Epidermal melanocyte (primary cell): Measurements from ENCODE around the gene SULT1A3.
"Not testable (repeated sequence)": the region's sequence is repeated elsewhere in the genome, so short reads cannot be mapped to it uniquely, and the experiment has no call there.

Experiments
- DNase-seq: peaks from one replicate; pipeline ENCODE4 v3.0.0; 2011; ENCODE audit warnings: low spot score; ENCODE audit not compliant: insufficient read length

Gene SULT1A3

DNA sequence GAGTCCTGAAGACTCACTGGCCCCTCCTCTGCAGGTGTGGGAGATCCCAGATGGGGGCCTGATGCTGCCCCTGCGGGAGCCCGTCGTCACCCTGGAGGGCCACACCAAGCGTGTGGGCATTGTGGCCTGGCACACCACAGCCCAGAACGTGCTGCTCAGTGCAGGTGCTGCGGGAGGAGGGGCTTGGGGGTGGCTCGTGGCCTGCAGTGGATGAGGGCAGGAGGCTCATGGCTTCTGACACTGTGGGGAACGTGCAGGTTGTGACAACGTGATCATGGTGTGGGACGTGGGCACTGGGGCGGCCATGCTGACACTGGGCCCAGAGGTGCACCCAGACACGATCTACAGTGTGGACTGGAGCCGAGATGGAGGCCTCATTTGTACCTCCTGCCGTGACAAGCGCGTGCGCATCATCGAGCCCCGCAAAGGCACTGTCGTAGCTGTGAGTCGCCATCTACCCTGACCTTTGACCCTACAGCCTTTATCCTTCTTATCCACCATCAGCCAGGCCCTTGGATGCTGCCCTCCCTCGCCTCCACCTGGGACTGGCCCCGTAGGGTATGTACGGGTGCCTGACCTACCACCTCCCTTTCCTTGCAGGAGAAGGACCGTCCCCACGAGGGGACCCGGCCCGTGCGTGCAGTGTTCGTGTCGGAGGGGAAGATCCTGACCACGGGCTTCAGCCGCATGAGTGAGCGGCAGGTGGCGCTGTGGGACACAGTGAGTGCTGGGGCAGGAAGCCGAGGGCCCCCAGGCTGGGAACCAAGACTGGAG lies 12.1 kb upstream of the SULT1A3 start:
- no peak for DNase-seq

DNA sequence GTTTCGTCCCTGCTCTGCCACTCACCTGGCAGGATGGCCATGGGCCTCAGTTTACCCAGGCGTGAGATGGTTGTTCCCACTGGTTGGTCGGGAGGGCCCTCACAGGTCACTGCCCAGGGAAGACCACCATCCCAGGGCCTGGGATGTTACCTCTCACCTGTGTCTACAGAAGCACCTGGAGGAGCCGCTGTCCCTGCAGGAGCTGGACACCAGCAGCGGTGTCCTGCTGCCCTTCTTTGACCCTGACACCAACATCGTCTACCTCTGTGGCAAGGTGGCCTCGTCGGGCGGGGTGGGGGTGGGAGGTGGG lies 11.5 kb upstream of the SULT1A3 start:
- no peak for DNase-seq

GRCh38 chr16:30187971-30188561 lies 11.0 kb upstream of the SULT1A3 start:
- no peak for DNase-seq

GRCh38 chr16:30191158-30191557 lies 7.9 kb upstream of the SULT1A3 start:
- not testable (repeated sequence) for DNase-seq

- DNase-seq: not testable (repeated sequence)
Measured at GRCh38 chr16:30193098-30193497, 6.0 kb upstream of the SULT1A3 start.

- not testable (repeated sequence) for DNase-seq
Measured at GRCh38 chr16:30193615-30194014, 5.4 kb upstream of the SULT1A3 start, which contains the start of the genes BOLA2B and SLX1A. TSS of gene BOLA2B (minus strand) at chr16:30193666. CDS start at chr16:30193595, 71 bp downstream. TSS of gene SLX1A (plus strand) at chr16:30193875. CDS start at chr16:30194085, 210 bp downstream.

DNA sequence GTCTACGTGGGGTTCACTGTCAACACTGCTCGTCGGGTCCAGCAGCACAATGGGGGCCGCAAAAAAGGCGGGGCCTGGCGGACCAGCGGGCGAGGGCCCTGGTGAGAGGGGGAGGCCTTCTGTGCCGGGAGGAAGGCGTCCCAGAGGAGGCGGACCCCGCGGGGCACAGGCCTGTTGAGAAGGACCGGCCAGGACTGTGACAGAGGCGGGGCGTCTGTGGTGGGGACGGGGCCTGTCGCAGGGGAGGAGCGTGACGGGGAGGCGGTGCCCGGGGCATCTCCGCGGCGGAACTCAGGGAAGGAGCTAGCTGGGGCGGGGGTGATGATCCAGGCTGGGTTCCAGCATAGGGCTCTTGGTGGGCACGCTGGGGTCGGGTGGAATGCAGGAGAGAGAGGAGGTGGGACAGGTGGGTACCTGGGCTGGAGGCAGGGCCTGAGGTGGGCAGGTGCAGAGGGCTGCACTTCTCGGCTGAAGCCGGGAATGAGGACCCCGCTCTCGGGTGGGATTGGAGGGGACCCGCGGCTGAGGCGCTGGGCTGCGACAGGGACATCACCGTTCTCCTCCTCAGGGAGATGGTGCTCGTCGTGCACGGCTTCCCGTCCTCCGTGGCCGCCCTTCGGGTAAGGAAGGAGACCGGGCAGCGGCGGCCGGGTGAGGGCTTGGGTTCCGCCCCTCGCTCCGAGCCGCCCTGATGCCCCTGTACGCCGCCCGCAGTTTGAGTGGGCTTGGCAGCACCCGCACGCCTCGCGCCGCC lies 4.7 kb upstream of the SULT1A3 start:
- not testable (repeated sequence) for DNase-seq

DNA sequence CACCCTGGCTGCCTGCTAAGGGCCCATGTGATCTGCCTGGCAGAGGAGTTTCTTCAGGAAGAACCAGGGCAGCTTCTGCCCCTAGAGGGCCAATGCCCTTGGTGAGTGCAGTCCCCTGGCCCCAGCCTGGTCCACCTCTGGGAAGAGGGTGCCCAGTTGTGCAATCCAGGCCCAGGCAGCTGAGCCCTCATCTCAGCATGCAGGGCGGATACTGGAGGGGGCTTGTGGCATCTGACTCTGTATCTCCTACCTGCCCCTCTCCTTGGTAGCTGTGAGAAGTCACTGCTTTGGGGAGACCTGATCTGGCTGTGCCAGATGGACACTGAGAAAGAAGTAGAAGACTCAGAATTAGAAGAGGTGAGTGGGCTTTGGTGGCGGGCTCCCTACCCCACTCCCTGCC lies 2.1 kb upstream of the SULT1A3 start:
- DNase-seq: not testable (repeated sequence)

- DNase-seq: not testable (repeated sequence)
Measured at GRCh38 chr16:30199608-30200343, 721 bp downstream of the SULT1A3 start.

- DNase-seq: not testable (repeated sequence)
Measured at GRCh38 chr16:30205541-30206236, 6.6 kb downstream of the SULT1A3 start.

GRCh38 chr16:30206252-30206651 lies 7.2 kb downstream of the SULT1A3 start:
- DNase-seq: not testable (repeated sequence)

DNA sequence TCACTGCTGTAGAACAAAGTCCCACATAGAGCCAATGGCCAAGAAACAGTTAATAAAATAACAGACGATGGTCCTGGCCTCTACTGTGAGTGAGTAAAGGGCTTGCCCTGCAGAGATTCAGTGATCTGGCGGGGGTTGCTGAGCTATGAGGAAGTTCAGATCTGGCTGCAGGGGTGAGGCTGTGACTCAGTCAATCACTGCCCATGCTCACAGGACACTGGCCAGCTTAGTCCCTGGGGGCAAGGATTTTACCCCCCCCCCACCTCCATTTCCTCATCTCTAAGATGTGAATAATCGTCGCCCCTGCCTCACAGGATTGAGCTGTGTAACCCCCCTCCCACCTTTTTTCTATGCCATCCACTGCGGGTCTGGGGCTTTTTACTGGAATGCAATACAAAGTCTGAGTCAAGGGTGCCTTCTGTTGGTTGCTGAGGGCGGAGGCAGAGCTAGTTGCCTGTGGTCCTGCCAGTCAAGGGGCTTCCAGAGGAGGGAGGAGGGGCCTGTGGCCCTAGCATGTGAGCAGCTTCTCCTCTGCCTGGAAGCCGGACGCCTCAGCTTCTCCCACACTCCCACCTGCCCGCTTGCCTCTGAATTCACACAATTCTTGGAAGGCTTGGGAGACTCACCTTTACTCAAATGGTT lies 8.1 kb downstream of the SULT1A3 start:
- DNase-seq: not testable (repeated sequence)

GRCh38 chr16:30209032-30209431 lies 10.0 kb downstream of the SULT1A3 start:
- not testable (repeated sequence) for DNase-seq

DNA sequence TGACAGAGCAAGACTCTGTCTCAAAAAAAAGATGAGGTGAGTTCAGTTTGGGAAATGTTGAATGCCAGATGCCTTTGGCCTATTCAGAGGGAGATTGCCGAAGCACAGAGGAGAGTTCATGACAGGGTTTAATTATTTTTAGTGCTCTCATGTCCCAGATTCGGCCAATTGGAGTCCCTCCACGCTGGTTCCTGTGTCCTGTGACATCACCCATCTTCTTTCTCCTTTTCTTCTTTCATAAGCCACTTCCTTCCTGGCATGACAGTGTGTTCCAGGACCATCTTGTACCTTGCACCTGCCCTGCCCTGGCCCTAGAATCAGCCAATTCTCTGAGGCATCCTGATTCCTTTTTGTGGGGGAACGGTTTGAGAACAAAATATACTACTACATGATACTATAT lies 12.4 kb downstream of the SULT1A3 start:
- DNase-seq: not testable (repeated sequence)

- DNase-seq: not testable (repeated sequence)
Measured at GRCh38 chr16:30217082-30217481, 18.0 kb downstream of the SULT1A3 start.

DNA sequence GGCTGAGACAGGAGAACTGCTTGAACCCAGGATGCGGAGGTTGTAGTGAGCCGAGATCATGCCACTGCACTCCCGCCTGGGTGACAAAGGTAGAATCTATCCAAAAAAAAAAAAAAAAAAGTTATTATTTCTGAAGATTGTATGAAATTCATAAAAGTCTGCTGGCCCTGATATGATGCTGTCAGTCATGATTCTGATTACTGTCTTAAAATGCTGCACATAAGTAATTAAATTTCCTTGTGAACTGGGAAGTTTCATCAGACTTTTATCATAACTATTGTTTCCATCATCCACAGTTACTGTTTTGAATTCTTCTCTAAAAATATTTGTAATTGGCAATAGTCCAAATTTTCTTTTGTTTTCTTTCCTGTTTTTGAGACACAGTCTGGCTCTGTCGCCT lies 49.3 kb downstream of the SULT1A3 start, which contains the start of gene NPIPB13:
Gene NPIPB13 (minus strand): TSS at position 101 of the 400 bp plus-strand sequence. CDS start 2,906 bp downstream, outside the sequence.
- not testable (repeated sequence) for DNase-seq
